A549 (cell line): ENCODE results near the gene PMVK. TPM values are rescaled to one million over a fixed set of nuclear protein-coding genes. Genes with fewer than 3 reads are reported as not detected.
A peak's percentile ranks its signal among the peaks of the same experiment; 100 is the strongest.

Experiments
- ATAC-seq, 2 experiments: fragments of 200-7000 bp in 1 of 2; fragments of >200 bp in 1 of 2; cut with Nextera tagmentation in 1 of 2; cut with Tn5 transposase in 1 of 2; 3 replicates each; pipeline versions ENCODE4 v1.8.0 to v1.9.1; 2018 to 2020; ENCODE audit warnings: mild to moderate bottlenecking in 1 of 2, moderate library complexity in 1 of 2
- CTCF ChIA-PET: fragments of 300-600 bp; sonication (Branson Sonifier 250); formaldehyde crosslinking; extraction: SDS; loops from one replicate; lab custom pipeline; 2021; ENCODE audit warnings: antibody characterized with exemption, inconsistent platforms; lab: Yijun Ruan, JAX
- POLR2A ChIA-PET: fragments of 350-600 bp; formaldehyde crosslinking; extraction: SDS; loops from one replicate; lab custom pipeline; 2021; ENCODE audit warnings: antibody characterized with exemption, inconsistent platforms; lab: Yijun Ruan, JAX
- DNase-seq, 2 experiments: peaks; one replicate each; pipeline versions ENCODE4 v3.0.0 to v3.0.0-alpha.2; 2011 to 2016; ENCODE audit warnings: low read depth in 1 of 2, low spot score in 1 of 2
- FAIRE-seq: peaks from 2 replicates; lab custom pipeline; 2011; peaks lifted over from hg19 to GRCh38; lab: Jason Lieb, UNC
- H3K27ac ChIP-seq, 2 experiments: fragments of >200 bp; sonication (Bioruptor Twin); formaldehyde crosslinking; 3 replicates each; pipeline ENCODE4 v1.5.1; 2016 to 2017
- H3K4me1 ChIP-seq: fragments of >200 bp; sonication (Bioruptor Twin); formaldehyde crosslinking; 3 replicates; pipeline ENCODE4 v1.6.1; 2016
- H3K4me2 ChIP-seq: fragments of >200 bp; sonication (Bioruptor Twin); formaldehyde crosslinking; 3 replicates; pipeline ENCODE4 v1.6.1; 2016
- H3K4me3 ChIP-seq: fragments of >200 bp; sonication (Bioruptor Twin); formaldehyde crosslinking; 3 replicates; pipeline ENCODE4 v1.5.1; 2016
- H3K9me3 ChIP-seq: fragments of >200 bp; sonication (Bioruptor Twin); formaldehyde crosslinking; 3 replicates; pipeline ENCODE4 v1.6.1; 2016
- BCL3 ChIP-seq: fragments of >200 bp; sonication (Bioruptor Twin); formaldehyde crosslinking; IDR thresholded peaks from 3 replicates; pipeline ENCODE4 v1.6.1; 2016
- BHLHE40 ChIP-seq: IDR thresholded peaks from 2 replicates; pipeline ENCODE4 v1.6.1; 2012; ENCODE audit warnings: low read depth, low read length, inconsistent platforms
- CEBPB ChIP-seq, 2 experiments: fragments of >200 bp in 1 of 2; sonication (Bioruptor Twin) in 1 of 2; formaldehyde crosslinking in 1 of 2; IDR thresholded peaks; 2 replicates each; pipeline ENCODE4 v1.6.1; 2012 to 2016
- ELK1 ChIP-seq: fragments of 150-350 bp; IDR thresholded peaks from 2 replicates; pipeline ENCODE4 v1.6.1; 2014; ENCODE audit warnings: low read depth, mild to moderate bottlenecking, low read length
- ESRRA ChIP-seq: fragments of 150-350 bp; IDR thresholded peaks from 2 replicates; pipeline ENCODE4 v1.6.1; 2014; ENCODE audit warnings: mild to moderate bottlenecking, low read length, borderline replicate concordance
- HOXB5 ChIP-seq: fragments of 250-450 bp; sonication (Bioruptor Pico); IDR thresholded peaks from 2 replicates; pipeline ENCODE4 v1.5.0; 2020; ENCODE audit warnings: mild to moderate bottlenecking, moderate library complexity
- JUNB ChIP-seq: fragments of >200 bp; sonication (Bioruptor Twin); formaldehyde crosslinking; IDR thresholded peaks from 2 replicates; pipeline ENCODE4 v1.6.1; 2016
- NPAS2 ChIP-seq: fragments of 250-450 bp; sonication (Bioruptor Pico); IDR thresholded peaks from 2 replicates; pipeline ENCODE4 v1.8.0; 2022; ENCODE audit warnings: mild to moderate bottlenecking, moderate library complexity, borderline replicate concordance
- POLR2AphosphoS2 ChIP-seq: conservative IDR thresholded peaks from 2 replicates; pipeline ENCODE4 v1.6.1; 2012; ENCODE audit warnings: low read length, improper control_type of control experiment, inconsistent platforms
- RCOR1 ChIP-seq: fragments of 150-350 bp; IDR thresholded peaks from 2 replicates; pipeline ENCODE4 v1.6.1; 2014; ENCODE audit warnings: antibody characterized with exemption, low read length, low read depth
- SMC3 ChIP-seq: fragments of >200 bp; sonication (Bioruptor Twin); formaldehyde crosslinking; IDR thresholded peaks from 3 replicates; pipeline ENCODE4 v1.6.1; 2018; ENCODE audit warnings: inconsistent platforms
- ZFP36 ChIP-seq: fragments of 450-650 bp; IDR thresholded peaks from 2 replicates; pipeline ENCODE4 v1.6.1; 2014; ENCODE audit warnings: borderline replicate concordance; ENCODE audit not compliant: partially characterized antibody
- ZSCAN20 ChIP-seq: fragments of 250-450 bp; sonication (Bioruptor Pico); IDR thresholded peaks from 2 replicates; pipeline ENCODE4 v1.8.0; 2022; ENCODE audit warnings: mild to moderate bottlenecking, moderate library complexity
- WGBS: methylation state at CpG from one replicate; pipeline ENCODE4 v1.1.6; 2017; ENCODE audit errors: missing lambda C conversion rate; 5-methylcytosine and 5-hydroxymethylcytosine counted together
- polyA plus RNA-seq, 4 experiments: library from polyadenylated mRNA; depleted of rRNA in 3 of 4; stranded (reverse); fragments of >200 nt; fragmentation: RNase III in 1 of 4; extraction: RNeasy Plus Mini Kit Qiagen cat#74134 plus additional on column Dnase treatment in 1 of 4; gene quantifications; 2 replicates in 3 of 4; 3 replicates in 1 of 4; pipeline ENCODE4 v1.2.3, GENCODE V29; 2011 to 2017

PMVK gene
- polyA plus RNA-seq, 2 of the 4 experiments (the other 2 are of a cell fraction), result 35.7 to 52.0 TPM

- no peaks in the 10 kb centered on the region for H3K9me3 ChIP-seq
- TF ChIP-seq ZFP36 (no peak), RCOR1 (no peak)
- TF ChIP-seq, all 56 proteins: peak for 0
- Histone ChIP-seq H3K4me1 (peaks cover 21% of the 10 kb centered on the region), H3K27ac (peak overlapping the region; percentile 48 to 82; a peak in 5 of 6 replicates), H3K4me3 (peak overlapping the region; percentile 49), H3K4me2 (peak overlapping the region; percentile 93)
- DNase-seq, result peak in 1 of 2 experiments; percentile 60
- ATAC-seq, result peak; percentile 28 to 29; a peak in 4 of 6 replicates
- FAIRE-seq, result no peak
- WGBS, result 29% methylated on average over 4 of the region's 4 CpGs
- ChIA-PET POLR2A (interaction anchor here (0.5 to 2.4 kb wide), 8 partner anchors 9 to 347 kb away, joined by 3 to 26 read pairs (median 4); partner anchors contain the start of genes CKS1B, LENEP, PMVK and SHC1), CTCF (interaction anchor here (0.6 to 2.4 kb wide), 7 partner anchors 10 to 395 kb away, joined by 3 to 13 read pairs (median 4); partner anchors contain the start of gene PMVK)
Observed at GRCh38 chr1:154955039-154955717, 18.7 kb upstream of the PMVK start.

- CTCF ChIA-PET, result interaction anchor here (0.9 to 2.4 kb wide), 3 partner anchors 18 to 395 kb away, joined by 3 to 13 read pairs (median 4); partner anchors contain the start of gene PMVK
- peaks cover 20% of the 10 kb centered on the region for H3K4me1 ChIP-seq
- FAIRE-seq, result no peak
Observed at GRCh38 chr1:154954541-154954940, 18.0 kb upstream of the PMVK start.

GRCh38 chr1:154953611-154954038, 17.1 kb upstream of the PMVK start:
- H3K4me2 ChIP-seq, result no peak overlapping the region
- peaks cover 20% of the 10 kb centered on the region for H3K4me1 ChIP-seq
- DNase-seq (no peak), FAIRE-seq (no peak), ATAC-seq (no peak)
- TF ChIP-seq ZSCAN20 (CRISPR knock-in tag) (no peak), JUNB (no peak)
- WGBS, result no CpG with 5 or more reads among the region's 2 CpGs
- no peak overlapping the region for H3K27ac ChIP-seq
- H3K4me3 ChIP-seq, result no peak overlapping the region
- H3K9me3 ChIP-seq, result no peaks in the 10 kb centered on the region
- CTCF ChIA-PET, result interaction anchor here (1.0 to 3.0 kb wide), 3 partner anchors 8 to 394 kb away, joined by 3 to 19 read pairs (median 3); partner anchors contain the start of gene PYGO2
- POLR2A ChIA-PET, result no interaction called here

More at GRCh38 chr1:154954541-154954940, 18.0 kb upstream of the PMVK start:
- no peak for DNase-seq
- ATAC-seq, result no peak
- Histone ChIP-seq H3K4me2 (no peak overlapping the region), H3K4me3 (no peak overlapping the region), H3K9me3 (no peaks in the 10 kb centered on the region), H3K27ac (no peak overlapping the region)
- WGBS, result 54% methylated on average over 3 of the region's 3 CpGs
- TF ChIP-seq BCL3 (no peak), CEBPB (IDR thresholded peaks at IDR 0.05) (no peak), NPAS2 (CRISPR knock-in tag) (no peak)
- POLR2A ChIA-PET, result interaction anchor here (1.0 to 2.4 kb wide), 3 partner anchors 17 to 63 kb away, joined by 3 to 26 read pairs (median 10); partner anchors contain the start of genes CKS1B and SHC1

GRCh38 chr1:154952664-154953063, 16.1 kb upstream of the PMVK start:
- FAIRE-seq (no peak), DNase-seq (no peak), ATAC-seq (no peak)
- ChIA-PET POLR2A (no interaction called here), CTCF (interaction anchor here (1.0 to 3.0 kb wide), 4 partner anchors 9 to 393 kb away, joined by 3 to 19 read pairs (median 6); partner anchors contain the start of genes PMVK and PYGO2)
- Histone ChIP-seq H3K4me3 (no peak overlapping the region), H3K4me2 (no peak overlapping the region), H3K4me1 (peaks cover 20% of the 10 kb centered on the region), H3K27ac (no peak overlapping the region), H3K9me3 (no peaks in the 10 kb centered on the region)
- 75% methylated on average over 6 of the region's 6 CpGs for WGBS
- TF ChIP-seq HOXB5, result no peak
- no peak for TF ChIP-seq CEBPB (IDR thresholded peaks at IDR 0.05)
- TF ChIP-seq POLR2AphosphoS2, result no peak
- no peak for TF ChIP-seq ELK1
- no peak for TF ChIP-seq BHLHE40
- no peak for TF ChIP-seq ESRRA
- no peak for TF ChIP-seq SMC3
- no peak for TF ChIP-seq JUNB
